GM23338 (cell line): ENCODE results near the gene GAB2.

Experiments
- EZH2 ChIP-seq: fragments of 200-600 bp; sonication (generic); IDR thresholded peaks from one replicate; pipeline ENCODE4 v1.8.0; 2017; ENCODE audit warnings: antibody characterized with exemption, mild to moderate bottlenecking, low read depth; ENCODE audit not compliant: unreplicated experiment
- POLR2AphosphoS5 ChIP-seq: IDR thresholded peaks from 2 replicates; pipeline ENCODE4 v1.6.1; 2016; ENCODE audit warnings: antibody characterized with exemption, low read depth
- TF ChIP-seq, protein P1 (sequence below), 2 experiments: fragments of 200-600 bp in 1 of 2; sonication (generic) in 1 of 2; conservative IDR thresholded peaks; 2 replicates each; pipeline versions ENCODE4 v1.5.1 to v1.6.1; 2016 to 2017; ENCODE audit warnings: antibody characterized with exemption in 2 of 2, low read depth in 2 of 2, mild to moderate bottlenecking in 2 of 2, moderate library complexity in 1 of 2

DNA sequence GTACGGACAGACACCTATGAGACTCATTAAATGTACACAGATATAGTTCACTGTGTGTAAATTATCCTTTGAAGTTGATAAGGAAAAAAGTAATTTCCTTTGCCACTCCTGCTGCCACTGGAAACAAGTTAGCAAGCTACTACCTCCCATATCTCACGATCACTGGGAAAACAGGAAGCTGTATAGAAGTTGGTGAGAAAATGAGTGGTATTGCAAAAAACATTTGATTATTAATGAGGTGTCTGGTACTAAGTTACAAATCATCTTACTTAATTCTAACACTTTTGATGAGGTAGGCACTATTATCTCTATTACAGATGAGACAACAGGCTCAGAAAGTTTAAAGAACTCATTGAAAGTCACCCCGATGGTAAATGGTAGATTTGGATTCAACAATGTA lies 68.5 kb downstream of the GAB2 start:
- TF ChIP-seq EZH2 (no peak), POLR2AphosphoS5 (no peak)
- TF ChIP-seq, protein P1, sequence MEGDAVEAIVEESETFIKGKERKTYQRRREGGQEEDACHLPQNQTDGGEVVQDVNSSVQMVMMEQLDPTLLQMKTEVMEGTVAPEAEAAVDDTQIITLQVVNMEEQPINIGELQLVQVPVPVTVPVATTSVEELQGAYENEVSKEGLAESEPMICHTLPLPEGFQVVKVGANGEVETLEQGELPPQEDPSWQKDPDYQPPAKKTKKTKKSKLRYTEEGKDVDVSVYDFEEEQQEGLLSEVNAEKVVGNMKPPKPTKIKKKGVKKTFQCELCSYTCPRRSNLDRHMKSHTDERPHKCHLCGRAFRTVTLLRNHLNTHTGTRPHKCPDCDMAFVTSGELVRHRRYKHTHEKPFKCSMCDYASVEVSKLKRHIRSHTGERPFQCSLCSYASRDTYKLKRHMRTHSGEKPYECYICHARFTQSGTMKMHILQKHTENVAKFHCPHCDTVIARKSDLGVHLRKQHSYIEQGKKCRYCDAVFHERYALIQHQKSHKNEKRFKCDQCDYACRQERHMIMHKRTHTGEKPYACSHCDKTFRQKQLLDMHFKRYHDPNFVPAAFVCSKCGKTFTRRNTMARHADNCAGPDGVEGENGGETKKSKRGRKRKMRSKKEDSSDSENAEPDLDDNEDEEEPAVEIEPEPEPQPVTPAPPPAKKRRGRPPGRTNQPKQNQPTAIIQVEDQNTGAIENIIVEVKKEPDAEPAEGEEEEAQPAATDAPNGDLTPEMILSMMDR (conservative IDR thresholded peaks at IDR 0.05; ENCODE audit: low read depth in 2 of 2): no peak
